B cell (primary cell): ENCODE measurements around the gene PLEKHG4B. TPM values are rescaled to one million over a fixed set of nuclear protein-coding genes. Genes with fewer than 3 reads are reported as not detected.
"Not testable (repeated sequence)": the region's sequence is repeated elsewhere in the genome, so short reads cannot be mapped to it uniquely, and the experiment has no call there.

ENCODE experiments used
- ATAC-seq: fragments of 200-7000 bp; cut with Tn5 transposase; one replicate; pipeline ENCODE4 v1.10.0; 2021; ENCODE audit warnings: low read depth, mild to moderate bottlenecking, moderate number of reproducible peaks, moderate library complexity
- CTCF ChIA-PET: fragments of 350-600 bp; sonication (Branson Sonifier 250); formaldehyde crosslinking; loops from one replicate; lab custom pipeline; 2021; ENCODE audit warnings: antibody characterized with exemption, inconsistent platforms; lab: Charles Lee
- POLR2A ChIA-PET: fragments of 350-600 bp; sonication (Branson Sonifier 250); formaldehyde crosslinking; loops from one replicate; lab custom pipeline; 2021; ENCODE audit warnings: antibody characterized with exemption; lab: Charles Lee
- DNase-seq: peaks from one replicate; pipeline ENCODE4 v3.0.0; 2013
- H2AFZ ChIP-seq: 2 replicates; pipeline ENCODE4 v1.6.1; 2012; ENCODE audit warnings: mild to moderate bottlenecking, low read depth, low read length; ENCODE audit not compliant: insufficient read depth, poor library complexity, severe bottlenecking
- H3K27ac ChIP-seq, 2 donors: 1 replicate in 1 of 2; 2 replicates in 1 of 2; pipeline ENCODE4 v1.5.1; 2012 to 2013; ENCODE audit warnings: low read length in 2 of 2, mild to moderate bottlenecking in 2 of 2, moderate library complexity in 1 of 2
- H3K27me3 ChIP-seq, 4 experiments: fragments of 200-600 bp in 1 of 4; sonication (generic) in 1 of 4; replicated peaks in 1 of 4; 1 replicate in 2 of 4; 2 replicates in 2 of 4; pipeline versions ENCODE4 v1.6.1 to v1.7.0; 2013 to 2016; ENCODE audit warnings: low read length in 3 of 4, mild to moderate bottlenecking in 2 of 4, mixed read lengths in 1 of 4, moderate library complexity in 1 of 4; ENCODE audit not compliant: insufficient read depth in 4 of 4, control insufficient read depth in 3 of 4; ENCODE audit errors: control extremely low read depth in 1 of 4
- H3K36me3 ChIP-seq, 2 experiments: replicated peaks in 1 of 2; 1 replicate in 1 of 2; 2 replicates in 1 of 2; pipeline versions ENCODE4 v1.6.1 to v1.7.1; 2013; ENCODE audit warnings: low read length in 1 of 2; ENCODE audit not compliant: insufficient read depth in 2 of 2, control insufficient read depth in 1 of 2; ENCODE audit errors: control extremely low read depth in 1 of 2, extremely low read depth in 1 of 2
- H3K4me1 ChIP-seq, 2 donors: fragments of 200-600 bp in 1 of 2; sonication (generic) in 1 of 2; 1 replicate in 1 of 2; 2 replicates in 1 of 2; pipeline versions ENCODE4 v1.5.1 to v1.6.1; 2013 to 2017; ENCODE audit warnings: low read length in 2 of 2; ENCODE audit not compliant: control insufficient read depth in 2 of 2, insufficient read depth in 2 of 2
- H3K4me2 ChIP-seq: replicated peaks from 2 replicates; pipeline ENCODE3; 2012; ENCODE audit warnings: mild to moderate bottlenecking, low read depth, low read length; ENCODE audit not compliant: poor library complexity, severe bottlenecking
- H3K4me3 ChIP-seq, 5 experiments: fragments of 200-600 bp in 1 of 5; sonication (generic) in 1 of 5; 1 replicate in 3 of 5; 2 replicates in 2 of 5; pipeline versions ENCODE4 v1.5.1 to v1.7.0; 2011 to 2016; ENCODE audit warnings: low read length in 4 of 5, mild to moderate bottlenecking in 4 of 5, low read depth in 2 of 5, control low read depth in 1 of 5, moderate library complexity in 1 of 5; ENCODE audit not compliant: insufficient read depth in 1 of 5; ENCODE audit errors: control extremely low read depth in 1 of 5, extremely low read depth in 1 of 5
- H3K79me2 ChIP-seq: fragments of 200-600 bp; sonication (generic); one replicate; pipeline ENCODE4 v1.6.0; 2016; ENCODE audit warnings: low read length; ENCODE audit not compliant: control insufficient read depth, insufficient read depth
- H3K9ac ChIP-seq: fragments of 200-600 bp; sonication (generic); 2 replicates; pipeline ENCODE4 v1.6.1; 2017; ENCODE audit warnings: mild to moderate bottlenecking, low read length, moderate library complexity
- H3K9me3 ChIP-seq, 3 donors: one replicate each; pipeline versions ENCODE4 v1.6.1 to v1.7.1; 2013; ENCODE audit warnings: low read length in 2 of 3; ENCODE audit not compliant: control insufficient read depth in 2 of 3, insufficient read depth in 1 of 3; ENCODE audit errors: control extremely low read depth in 1 of 3
- H4K20me1 ChIP-seq: 2 replicates; pipeline ENCODE4 v1.6.0; 2012; ENCODE audit warnings: mild to moderate bottlenecking, low read length; ENCODE audit not compliant: insufficient read depth, control insufficient read depth, poor library complexity, severe bottlenecking
- H3K27ac Mint-ChIP-seq: one replicate; pipeline ENCODE4 v1.8.0; 2021; ENCODE audit warnings: mixed read lengths
- H3K27me3 Mint-ChIP-seq: one replicate; pipeline ENCODE4 v1.8.0; 2021; ENCODE audit warnings: mixed read lengths
- H3K4me1 Mint-ChIP-seq: one replicate; pipeline ENCODE4 v1.8.0; 2021; ENCODE audit warnings: mixed read lengths
- H3K4me3 Mint-ChIP-seq: one replicate; pipeline ENCODE4 v1.8.0; 2021; ENCODE audit warnings: mixed read lengths
- H3K9me3 Mint-ChIP-seq: one replicate; pipeline ENCODE4 v1.8.0; 2022; ENCODE audit warnings: mixed read lengths; ENCODE audit not compliant: insufficient read depth
- CTCF ChIP-seq: fragments of 200-600 bp; IDR thresholded peaks from one replicate; pipeline ENCODE4 v1.8.0; 2022; ENCODE audit warnings: antibody characterized with exemption, mild to moderate bottlenecking
- EZH2 ChIP-seq: IDR thresholded peaks from 2 replicates; pipeline ENCODE4 v1.6.1; 2012; ENCODE audit warnings: borderline replicate concordance, low read depth, mild to moderate bottlenecking, moderate library complexity, low read length; ENCODE audit not compliant: insufficient read depth, poor library complexity, severe bottlenecking
- WGBS: methylation state at CpG from one replicate; pipeline ENCODE4 v1.1.5; 2013; ENCODE audit warnings: missing lambda C conversion rate; ENCODE audit not compliant: insufficient coverage; 5-methylcytosine and 5-hydroxymethylcytosine counted together
- intact Hi-C: fragments of 100-400 bp; cut with micrococcal nuclease; formaldehyde crosslinking; loops from one replicate; pipeline ENCODE4 v1.10.0; 2022
- polyA plus RNA-seq: library from polyadenylated mRNA; depleted of rRNA; stranded (reverse); fragments of >200 nt; gene quantifications from 2 replicates; pipeline ENCODE4 v1.2.3, GENCODE V29; 2012
- total RNA-seq, 2 donors: library from RNA; stranded (reverse); fragments of 120-200 nt in 1 of 2; gene quantifications; 1 replicate in 1 of 2; 2 replicates in 1 of 2; pipeline versions ENCODE4 v1.2.3 to v1.2.4, GENCODE V29; 2013 to 2022

Gene PLEKHG4B
- total and polyA plus RNA-seq, 2 donors (not counting 1 experiment from before 2014, with no cell fraction given) = not detected

- peaks cover 31% of the 10 kb centered on the region for H3K27me3 Mint-ChIP-seq
- no CpG with 5 or more reads among the region's 1 CpG for WGBS
These were observed 21.5 kb upstream of the PLEKHG4B start for GRCh38 chr5:70440-70839.

GRCh38 chr5:72316-73180 lies 19.4 kb upstream of the PLEKHG4B start:
- WGBS = 88% methylated on average over 21 of the region's 31 CpGs
- H3K9ac ChIP-seq, H3K79me2 ChIP-seq, POLR2A ChIA-PET, H3K36me3 ChIP-seq, H3K9me3 Mint-ChIP-seq, ATAC-seq, CTCF ChIA-PET, DNase-seq, H3K9me3 ChIP-seq, H3K4me3 ChIP-seq, intact Hi-C loops, H3K27ac ChIP-seq, H3K27me3 ChIP-seq, H3K4me1 ChIP-seq, H2AFZ ChIP-seq, H4K20me1 ChIP-seq, H3K4me3 Mint-ChIP-seq, H3K4me2 ChIP-seq, H3K27ac Mint-ChIP-seq, H3K4me1 Mint-ChIP-seq: not testable (repeated sequence)
- H3K27me3 Mint-ChIP-seq = peaks cover 24% of the 10 kb centered on the region

More at GRCh38 chr5:70440-70839, 21.5 kb upstream of the PLEKHG4B start:
- ATAC-seq = no peak
- no peak overlapping the region for H3K27ac ChIP-seq
- H3K4me2 ChIP-seq = no peak overlapping the region
- H3K4me1 ChIP-seq = no peaks in the 10 kb centered on the region
- H3K9me3 ChIP-seq = peaks cover 0 to 10% (median 0%) of the 10 kb centered on the region in 3 donors
- no peaks in the 10 kb centered on the region for H3K79me2 ChIP-seq
- TF ChIP-seq EZH2 (no peak), CTCF (no peak)
- DNase-seq = no peak
- H3K36me3 ChIP-seq = no peaks in the 10 kb centered on the region
- ChIA-PET CTCF (no interaction called here), POLR2A (no interaction called here)
- H3K9ac ChIP-seq = no peak overlapping the region
- no peaks in the 10 kb centered on the region for H3K9me3 Mint-ChIP-seq
- no peak overlapping the region for H3K4me3 ChIP-seq
- no peak overlapping the region for H3K27ac Mint-ChIP-seq
- no peaks in the 10 kb centered on the region for H3K4me1 Mint-ChIP-seq
- H3K4me3 Mint-ChIP-seq = no peak overlapping the region
- no peak overlapping the region for H2AFZ ChIP-seq
- H4K20me1 ChIP-seq = no peaks in the 10 kb centered on the region
- intact Hi-C loops = no loop called here
- H3K27me3 ChIP-seq = no peaks in the 10 kb centered on the region

- H3K36me3 ChIP-seq, CTCF ChIA-PET, H2AFZ ChIP-seq, H3K27me3 ChIP-seq, intact Hi-C loops, POLR2A ChIA-PET, H3K4me3 ChIP-seq, H3K79me2 ChIP-seq, H3K27ac ChIP-seq, H3K9me3 Mint-ChIP-seq, H3K4me2 ChIP-seq, H4K20me1 ChIP-seq, H3K27ac Mint-ChIP-seq, H3K4me3 Mint-ChIP-seq, H3K9me3 ChIP-seq, H3K9ac ChIP-seq, DNase-seq, H3K4me1 Mint-ChIP-seq, H3K4me1 ChIP-seq, ATAC-seq: not testable (repeated sequence)
- H3K27me3 Mint-ChIP-seq = peaks cover 20% of the 10 kb centered on the region
- WGBS = no CpG with 5 or more reads among the region's 9 CpGs
These were observed 18.9 kb upstream of the PLEKHG4B start for GRCh38 chr5:73181-73447.
